ENCODE data around the gene PPIL1. TPM values are rescaled to one million over a fixed set of nuclear protein-coding genes. Genes with fewer than 3 reads are reported as not detected.
"Not testable (repeated sequence)": the region's sequence is repeated elsewhere in the genome, so short reads cannot be mapped to it uniquely, and the experiment has no call there.

The PPIL1 gene
- total RNA-seq, 1 donor from 2014 or later: 18.9 TPM

DNA sequence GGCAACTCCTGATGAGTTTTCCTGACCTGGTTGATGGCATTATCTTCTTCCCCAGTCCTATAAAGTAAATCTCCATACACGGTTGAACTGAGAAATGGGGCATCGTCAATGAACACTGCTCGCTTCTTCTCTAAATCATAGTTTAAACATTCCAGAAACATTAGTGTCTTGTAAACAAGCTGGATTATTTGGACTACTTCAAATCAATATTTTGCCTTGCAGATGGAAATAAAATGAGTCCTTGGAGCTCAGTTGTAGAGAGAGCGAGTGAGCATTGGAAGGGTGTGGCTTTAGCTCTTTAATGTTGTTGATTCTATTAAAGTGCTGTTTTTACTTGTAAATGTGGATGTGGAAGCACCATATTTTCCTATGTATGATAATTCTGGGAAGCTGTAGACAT, 29.5 kb upstream of the PPIL1 start:
- no peak for DNase-seq (ENCODE audit: extremely low spot score in 2 of 2)
- Histone ChIP-seq H3K4me3 (no peak overlapping the region), H3K4me1 (peaks cover 34% of the 10 kb centered on the region), H3K27me3 (no peaks in the 10 kb centered on the region), H3K9me3 (no peaks in the 10 kb centered on the region), H3K27ac (peak overlapping the region; percentile 64), H3K36me3 (peaks cover 0 to 47% of the 10 kb centered on the region in 2 donors)
- intact Hi-C loops (cut with DNase I): no loop called here
- TF ChIP-seq CTCF (IDR thresholded peaks at IDR 0.05) (no peak), POLR2AphosphoS5 (IDR thresholded peaks at IDR 0.05; ENCODE audit: insufficient read depth in 1 of 2, low read depth in 1 of 2) (no peak), POLR2A (IDR thresholded peaks at IDR 0.05) (no peak)

DNA sequence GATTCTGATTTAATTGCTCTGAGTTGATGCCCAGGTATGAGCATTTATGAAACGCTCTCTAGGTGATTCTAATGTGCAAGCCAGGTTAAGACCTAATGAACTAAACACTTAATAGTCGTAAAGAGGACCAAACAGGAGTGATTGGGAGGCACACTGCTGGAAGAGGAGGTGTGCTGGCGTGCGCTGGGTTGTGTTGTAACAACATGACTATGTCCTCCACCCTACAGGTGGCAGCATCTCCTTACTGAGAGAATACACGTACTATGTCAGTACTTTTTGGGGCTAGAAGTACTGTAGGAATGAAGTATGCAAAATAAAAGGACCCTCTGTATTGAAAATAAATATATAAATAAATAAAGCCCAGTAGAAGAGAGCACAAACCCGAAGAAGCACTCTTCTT, 23.0 kb upstream of the PPIL1 start:
- Histone ChIP-seq H3K27me3 (no peaks in the 10 kb centered on the region), H3K9me3 (no peaks in the 10 kb centered on the region), H3K36me3 (peaks cover 0 to 50% of the 10 kb centered on the region in 2 donors), H3K4me1 (no peaks in the 10 kb centered on the region), H3K4me3 (no peak overlapping the region), H3K27ac (no peak overlapping the region)
- intact Hi-C loops (cut with DNase I): no loop called here
- TF ChIP-seq CTCF (IDR thresholded peaks at IDR 0.05) (no peak), POLR2AphosphoS5 (IDR thresholded peaks at IDR 0.05; ENCODE audit: insufficient read depth in 1 of 2, low read depth in 1 of 2) (no peak), POLR2A (IDR thresholded peaks at IDR 0.05) (no peak)
- no peak for DNase-seq (ENCODE audit: extremely low spot score in 2 of 2)

GRCh38 chr6:36893976-36894932, 19.7 kb upstream of the PPIL1 start:
- no peak overlapping the region for H3K27ac ChIP-seq
- no peaks in the 10 kb centered on the region for H3K27me3 ChIP-seq
- H3K9me3 ChIP-seq: no peaks in the 10 kb centered on the region
- H3K4me1 ChIP-seq: no peaks in the 10 kb centered on the region
- intact Hi-C loops (cut with DNase I): no loop called here
- no peak overlapping the region for H3K4me3 ChIP-seq
- no peak for DNase-seq (ENCODE audit: extremely low spot score in 2 of 2)
- peaks cover 0 to 25% of the 10 kb centered on the region in 2 donors for H3K36me3 ChIP-seq
- TF ChIP-seq POLR2A (IDR thresholded peaks at IDR 0.05) (no peak), CTCF (IDR thresholded peaks at IDR 0.05) (no peak), POLR2AphosphoS5 (IDR thresholded peaks at IDR 0.05; ENCODE audit: insufficient read depth in 1 of 2, low read depth in 1 of 2) (no peak)

GRCh38 chr6:36891153-36891552, 16.6 kb upstream of the PPIL1 start:
- intact Hi-C loops (cut with DNase I); H3K4me3 ChIP-seq; H3K9me3 ChIP-seq; DNase-seq (ENCODE audit: extremely low spot score in 2 of 2); H3K27ac ChIP-seq; H3K27me3 ChIP-seq: not testable (repeated sequence)
- Histone ChIP-seq H3K36me3 (peaks cover 0 to 12% of the 10 kb centered on the region in 2 donors), H3K4me1 (peaks cover 18% of the 10 kb centered on the region)

- Histone ChIP-seq H3K9me3 (no peaks in the 10 kb centered on the region), H3K27me3 (no peaks in the 10 kb centered on the region), H3K27ac (no peak overlapping the region), H3K4me3 (no peak overlapping the region), H3K4me1 (peaks cover 22% of the 10 kb centered on the region), H3K36me3 (peaks cover 0 to 5% of the 10 kb centered on the region in 2 donors)
- DNase-seq (ENCODE audit: extremely low spot score in 2 of 2): no peak
- intact Hi-C loops (cut with DNase I): no loop called here
- no peak for TF ChIP-seq CTCF (IDR thresholded peaks at IDR 0.05)
- TF ChIP-seq POLR2A (IDR thresholded peaks at IDR 0.05): no peak
Observed at GRCh38 chr6:36890112-36890663, 15.6 kb upstream of the PPIL1 start.

Measured in vagina (tissue), 2 donors.